Activated CD4-positive, alpha-beta T cell treated with anti-CD3 and anti-CD28 coated beads, Interleukin-2, amount 10 ng/mL, durations not matched to agents 7 days and 5 days (primary cell): ENCODE data around the gene CENPN. TPM values are rescaled to one million over a fixed set of nuclear protein-coding genes. Genes with fewer than 3 reads are reported as not detected.

Experiments
- CTCF ChIA-PET: fragments of 350-600 bp; sonication (Branson Sonifier 250); formaldehyde crosslinking; loops from one replicate; lab custom pipeline; 2021; ENCODE audit warnings: antibody characterized with exemption; lab: Charles Lee
- POLR2A ChIA-PET: fragments of 350-600 bp; sonication (Branson Sonifier 250); formaldehyde crosslinking; loops from one replicate; lab custom pipeline; 2021; ENCODE audit warnings: antibody characterized with exemption; lab: Charles Lee
- DNase-seq: peaks from one replicate; pipeline ENCODE4 v3.0.0-alpha.2; 2020
- H3K27ac Mint-ChIP-seq: one replicate; pipeline ENCODE4 v1.8.0; 2021; ENCODE audit warnings: mild to moderate bottlenecking, moderate library complexity, mixed read lengths
- H3K27me3 Mint-ChIP-seq: one replicate; pipeline ENCODE4 v1.8.0; 2021; ENCODE audit warnings: mixed read lengths
- H3K36me3 Mint-ChIP-seq: one replicate; pipeline ENCODE4 v1.8.0; 2021; ENCODE audit warnings: low read depth, mixed read lengths
- H3K4me1 Mint-ChIP-seq: one replicate; pipeline ENCODE4 v1.8.0; 2021; ENCODE audit warnings: mixed read lengths
- H3K4me3 Mint-ChIP-seq: one replicate; pipeline ENCODE4 v1.8.0; 2021; ENCODE audit warnings: mild to moderate bottlenecking, moderate library complexity, mixed read lengths
- H3K9me3 Mint-ChIP-seq: one replicate; pipeline ENCODE4 v1.8.0; 2021; ENCODE audit warnings: mixed read lengths
- total RNA-seq, 2 experiments: library from RNA; stranded (reverse); gene quantifications; one replicate each; pipeline ENCODE4 v1.2.3, GENCODE V29; 2021

CENPN gene
- total RNA-seq, 2 experiments from 2014 or later = 53.7 to 55.3 TPM

GRCh38 chr16:81006211-81006812 is 702 bp upstream of the CENPN start:
- POLR2A ChIA-PET = interaction anchor here (1.0 kb wide), 1 partner anchor 71 kb away, joined by 3 read pairs; the partner anchor contains the start of gene C16orf46
- no peaks in the 10 kb centered on the region for H3K9me3 Mint-ChIP-seq
- H3K4me3 Mint-ChIP-seq = peak overlapping the region; percentile 89
- H3K4me1 Mint-ChIP-seq = peaks cover 65% of the 10 kb centered on the region
- H3K27me3 Mint-ChIP-seq = no peaks in the 10 kb centered on the region
- H3K27ac Mint-ChIP-seq = peak overlapping the region; percentile 100
- DNase-seq = peak; percentile 77
- H3K36me3 Mint-ChIP-seq = peaks cover 25% of the 10 kb centered on the region
- CTCF ChIA-PET = interaction anchor here (0.7 to 1.4 kb wide), 4 partner anchors 12 to 241 kb away, joined by 3 to 11 read pairs (median 3); partner anchors contain the start of gene ATMIN

GRCh38 chr16:81008505-81008789 is 1.4 kb downstream of the CENPN start:
- Mint-ChIP-seq H3K27me3 (no peaks in the 10 kb centered on the region), H3K27ac (peak overlapping the region; percentile 100), H3K4me3 (peak overlapping the region; percentile 89), H3K36me3 (peaks cover 29% of the 10 kb centered on the region), H3K4me1 (peaks cover 54% of the 10 kb centered on the region), H3K9me3 (no peaks in the 10 kb centered on the region)
- ChIA-PET CTCF (no interaction called here), POLR2A (no interaction called here)
- no peak for DNase-seq

DNA sequence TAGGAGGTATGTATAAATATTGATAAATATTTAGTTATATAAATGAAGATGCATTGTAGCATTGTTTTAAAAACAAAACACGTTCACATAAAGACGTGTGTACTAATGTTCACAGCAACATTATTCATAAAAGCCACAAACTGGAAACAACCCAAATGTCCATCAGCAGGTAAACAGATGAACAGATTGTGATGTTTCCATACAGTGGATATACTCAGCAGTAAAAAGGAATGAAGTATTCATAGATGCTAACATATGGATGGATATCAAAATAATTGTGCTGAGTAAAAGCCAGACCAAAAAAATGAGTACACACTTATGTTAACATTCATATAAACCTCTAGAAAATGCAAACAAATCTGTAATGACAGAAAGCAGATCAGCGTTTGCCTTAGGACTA is 6.0 kb downstream of the CENPN start:
- Mint-ChIP-seq H3K4me1 (peaks cover 26% of the 10 kb centered on the region), H3K27ac (no peak overlapping the region), H3K36me3 (peaks cover 56% of the 10 kb centered on the region), H3K27me3 (no peaks in the 10 kb centered on the region), H3K4me3 (no peak overlapping the region), H3K9me3 (no peaks in the 10 kb centered on the region)
- POLR2A ChIA-PET = no interaction called here
- CTCF ChIA-PET = no interaction called here
- no peak for DNase-seq

DNA sequence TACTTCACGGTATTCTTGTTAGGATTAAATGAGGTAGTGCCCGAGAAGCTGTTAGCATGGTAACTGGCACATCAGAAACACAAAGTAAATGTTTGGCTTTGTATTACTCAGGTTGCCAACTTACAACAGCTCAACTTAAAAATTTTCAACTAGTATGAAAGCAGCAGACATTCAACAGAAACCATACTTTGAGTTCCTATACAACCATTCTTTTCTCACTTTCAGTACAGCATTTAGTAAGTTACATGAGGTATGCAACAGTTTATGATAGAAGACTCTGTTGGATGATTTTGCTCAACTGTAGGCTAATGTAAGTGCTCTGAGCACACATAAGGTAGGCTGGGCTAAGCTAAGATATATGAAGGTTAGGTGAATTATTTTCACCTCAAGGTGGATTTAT is 7.7 kb downstream of the CENPN start:
- Mint-ChIP-seq H3K36me3 (peaks cover 61% of the 10 kb centered on the region), H3K4me3 (no peak overlapping the region), H3K4me1 (peaks cover 10% of the 10 kb centered on the region), H3K9me3 (no peaks in the 10 kb centered on the region), H3K27ac (no peak overlapping the region), H3K27me3 (no peaks in the 10 kb centered on the region)
- DNase-seq = no peak
- CTCF ChIA-PET = interaction anchor here (1.7 to 2.2 kb wide), 2 partner anchors 10 to 21 kb away, joined by 6 to 7 read pairs; partner anchors contain the start of gene ATMIN
- POLR2A ChIA-PET = no interaction called here

DNA sequence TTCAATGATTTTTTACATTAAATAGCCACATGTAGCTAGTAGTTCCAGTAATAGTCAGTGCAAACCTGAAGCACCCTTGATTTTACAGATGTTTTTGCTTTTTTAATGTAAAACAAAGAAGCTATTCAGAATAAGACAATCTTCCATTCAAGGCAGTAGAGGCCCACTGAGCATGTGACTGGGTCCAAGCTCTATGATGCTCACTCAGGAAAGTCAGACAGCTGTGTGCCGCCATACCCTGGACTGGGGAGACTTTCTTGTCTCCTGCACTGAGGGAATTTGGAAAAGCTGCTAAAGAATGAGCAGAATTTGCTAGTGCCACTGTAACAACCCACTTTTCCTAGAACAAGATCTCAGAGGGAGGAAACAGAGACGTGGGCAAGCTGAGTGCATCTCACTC is 11.5 kb downstream of the CENPN start:
- CTCF ChIA-PET = interaction anchor here (0.6 to 8.8 kb wide), 5 partner anchors 11 to 21 kb away, joined by 3 to 70 read pairs (median 3); partner anchors contain the start of genes ATMIN, CENPN and CMC2

GRCh38 chr16:81026429-81026828 is 19.4 kb downstream of the CENPN start:
- Mint-ChIP-seq H3K4me3 (no peak overlapping the region), H3K27me3 (no peaks in the 10 kb centered on the region), H3K27ac (no peak overlapping the region), H3K36me3 (peaks cover 60% of the 10 kb centered on the region), H3K4me1 (no peaks in the 10 kb centered on the region), H3K9me3 (no peaks in the 10 kb centered on the region)
- DNase-seq = no peak
- ChIA-PET POLR2A (no interaction called here), CTCF (interaction anchor here (0.6 kb wide), 1 partner anchor 51 kb away, joined by 3 read pairs; no protein-coding TSS in a partner anchor)

More for the DNA sequence above, 11.5 kb downstream of the CENPN start:
- POLR2A ChIA-PET = no interaction called here
- DNase-seq = no peak
- Mint-ChIP-seq H3K9me3 (no peaks in the 10 kb centered on the region), H3K4me1 (no peaks in the 10 kb centered on the region), H3K27ac (no peak overlapping the region), H3K4me3 (no peak overlapping the region), H3K36me3 (peaks cover 61% of the 10 kb centered on the region), H3K27me3 (no peaks in the 10 kb centered on the region)

DNA sequence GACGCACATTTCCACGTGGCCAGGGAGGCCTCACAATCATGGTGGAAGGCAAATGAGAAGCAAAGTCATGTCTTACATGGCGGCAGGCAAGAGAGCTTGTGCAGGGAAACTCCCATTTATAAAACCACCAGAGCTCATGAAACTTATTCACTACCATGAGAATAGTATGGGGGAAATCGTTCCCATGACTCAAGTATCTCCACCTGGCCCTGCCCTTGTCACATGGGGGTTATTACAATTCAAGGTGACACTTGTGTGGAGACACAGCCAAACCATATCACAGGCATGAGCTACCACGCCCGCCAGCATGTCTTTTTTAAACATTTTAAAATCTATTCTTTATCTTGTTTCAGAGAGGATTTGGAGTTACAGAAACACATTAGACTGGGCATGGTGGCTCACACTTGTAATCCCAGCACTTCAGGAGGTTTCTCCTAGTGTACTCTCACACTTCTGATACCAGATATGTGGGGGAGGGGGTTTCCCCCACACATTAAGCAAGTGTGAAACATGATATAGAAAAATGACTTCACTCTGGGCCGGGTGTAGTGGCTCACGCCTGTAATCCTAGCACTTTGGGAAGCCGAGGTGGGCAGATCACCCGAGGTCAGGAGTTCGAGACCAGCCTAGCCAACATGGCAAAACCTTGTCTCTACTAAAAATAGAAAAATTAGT is 23.1 kb downstream of the CENPN start:
- no peak overlapping the region for H3K27ac Mint-ChIP-seq
- no peak for DNase-seq
- H3K9me3 Mint-ChIP-seq = no peaks in the 10 kb centered on the region
- H3K27me3 Mint-ChIP-seq = no peaks in the 10 kb centered on the region
- H3K4me3 Mint-ChIP-seq = no peak overlapping the region
- peaks cover 55% of the 10 kb centered on the region for H3K36me3 Mint-ChIP-seq
- POLR2A ChIA-PET = no interaction called here
- H3K4me1 Mint-ChIP-seq = peaks cover 2% of the 10 kb centered on the region
- CTCF ChIA-PET = interaction anchor here (1.1 to 1.2 kb wide), 2 partner anchors 23 to 708 kb away, joined by 3 read pairs; partner anchors contain the start of gene CENPN

DNA sequence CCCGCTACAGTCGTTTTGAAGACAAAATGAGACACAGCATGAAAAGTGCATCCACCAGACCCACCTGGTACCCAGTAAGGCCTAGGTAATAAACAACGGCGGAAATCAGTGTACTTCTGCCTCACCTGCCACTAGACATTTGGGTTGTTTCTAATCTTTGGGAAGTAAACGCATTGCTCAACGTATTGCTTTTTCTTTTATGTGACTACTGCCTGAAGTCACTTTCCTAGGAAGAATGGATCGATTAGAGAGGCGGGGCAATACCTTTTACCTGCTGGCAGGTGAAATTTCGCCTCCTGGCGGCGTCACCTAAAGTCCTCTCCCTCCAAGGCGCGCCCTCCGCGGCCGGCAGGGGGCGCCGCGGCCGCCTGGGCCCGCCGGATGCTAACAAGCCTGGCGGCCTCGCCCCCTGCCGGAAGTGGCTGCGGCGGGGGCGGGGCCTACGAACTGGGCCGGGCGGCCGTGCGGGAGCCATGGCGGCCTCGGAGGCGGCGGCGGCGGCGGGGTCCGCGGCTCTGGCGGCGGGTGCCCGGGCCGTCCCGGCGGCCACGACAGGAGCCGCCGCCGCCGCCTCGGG is 28.5 kb downstream of the CENPN start, which contains the start of gene ATMIN:
ATMIN (plus strand) TSS at position 445 of the 577 bp plus-strand sequence; CDS start at position 474, 29 bp downstream.
- peak within 1 kb of the TSS; percentile 82 for H3K27ac Mint-ChIP-seq
- POLR2A ChIA-PET = interaction anchor here (0.7 kb wide), 1 partner anchor 329 kb away, joined by 5 read pairs; no protein-coding TSS in a partner anchor
- H3K9me3 Mint-ChIP-seq = no peaks in the 10 kb centered on the region
- H3K4me1 Mint-ChIP-seq = peaks cover 29% of the 10 kb centered on the region
- CTCF ChIA-PET = interaction anchor here (0.5 to 7.0 kb wide), 38 partner anchors 10 to 722 kb away, joined by 3 to 70 read pairs (median 4); partner anchors contain the start of genes C16orf46, CENPN and CMC2
- H3K4me3 Mint-ChIP-seq = peak within 1 kb of the TSS; percentile 83
- peaks cover 32% of the 10 kb centered on the region for H3K36me3 Mint-ChIP-seq
- peak; percentile 87 for DNase-seq
- no peaks in the 10 kb centered on the region for H3K27me3 Mint-ChIP-seq

DNA sequence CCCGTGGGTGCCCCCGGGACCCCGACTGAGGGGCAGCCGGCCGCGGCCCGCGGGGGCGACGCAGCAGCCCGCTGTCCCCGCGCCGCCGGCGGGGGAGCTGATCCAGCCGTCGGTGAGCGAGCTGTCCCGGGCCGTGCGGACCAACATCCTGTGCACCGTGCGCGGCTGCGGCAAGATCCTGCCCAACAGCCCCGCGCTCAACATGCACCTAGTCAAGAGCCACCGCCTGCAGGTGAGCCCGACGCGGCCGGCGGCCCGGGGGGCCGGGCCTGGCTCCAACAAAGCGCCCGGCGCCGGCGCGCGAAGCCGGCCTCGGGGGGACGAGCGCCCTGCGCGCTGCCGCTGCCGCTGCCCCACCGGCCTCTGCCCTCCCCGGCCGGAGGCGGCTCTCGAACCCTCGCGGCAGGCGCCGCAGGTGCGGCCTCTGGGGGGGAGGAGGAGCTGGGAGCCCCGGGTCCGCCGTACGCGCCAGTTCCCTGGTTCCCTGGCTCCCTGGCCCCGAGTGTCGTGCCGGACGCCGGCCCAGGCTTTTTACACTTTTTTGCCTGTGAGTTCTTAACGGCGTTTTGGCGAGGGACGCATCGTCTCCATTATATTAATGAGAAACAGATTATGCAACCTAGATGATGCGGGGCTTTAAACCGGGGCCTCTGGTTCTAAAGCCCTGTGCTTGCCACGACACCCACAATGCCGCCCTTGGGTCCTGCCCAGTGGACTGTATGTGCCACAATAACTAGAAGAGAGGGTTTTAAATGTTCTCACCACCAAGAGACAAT is 29.1 kb downstream of the CENPN start:
- DNase-seq = peak; percentile 56
- H3K27ac Mint-ChIP-seq = peak overlapping the region; percentile 82
- H3K4me3 Mint-ChIP-seq = peak overlapping the region; percentile 83
- H3K4me1 Mint-ChIP-seq = peaks cover 29% of the 10 kb centered on the region
- POLR2A ChIA-PET = interaction anchor here (0.7 kb wide), 1 partner anchor 328 kb away, joined by 5 read pairs; no protein-coding TSS in a partner anchor
- CTCF ChIA-PET = interaction anchor here (0.5 to 7.0 kb wide), 37 partner anchors 9 to 808 kb away, joined by 3 to 70 read pairs (median 4); partner anchors contain the start of genes C16orf46, CENPN and CMC2
- peaks cover 34% of the 10 kb centered on the region for H3K36me3 Mint-ChIP-seq
- H3K27me3 Mint-ChIP-seq = no peaks in the 10 kb centered on the region
- no peaks in the 10 kb centered on the region for H3K9me3 Mint-ChIP-seq

- Mint-ChIP-seq H3K9me3 (no peaks in the 10 kb centered on the region), H3K27ac (peak overlapping the region; percentile 82), H3K36me3 (peaks cover 33% of the 10 kb centered on the region), H3K4me3 (peak overlapping the region; percentile 83), H3K27me3 (no peaks in the 10 kb centered on the region), H3K4me1 (peaks cover 29% of the 10 kb centered on the region)
- DNase-seq = no peak
- ChIA-PET POLR2A (no interaction called here), CTCF (interaction anchor here (0.6 to 7.0 kb wide), 10 partner anchors 9 to 807 kb away, joined by 3 to 70 read pairs (median 5); partner anchors contain the start of gene C16orf46)
Observed at GRCh38 chr16:81036751-81037350, 29.8 kb downstream of the CENPN start.

- Mint-ChIP-seq H3K4me3 (no peak overlapping the region), H3K4me1 (peaks cover 26% of the 10 kb centered on the region), H3K27me3 (no peaks in the 10 kb centered on the region), H3K36me3 (peaks cover 47% of the 10 kb centered on the region), H3K27ac (no peak overlapping the region), H3K9me3 (no peaks in the 10 kb centered on the region)
- no peak for DNase-seq
- ChIA-PET CTCF (interaction anchor here (1.2 kb wide), 1 partner anchor 20 kb away, joined by 5 read pairs; no protein-coding TSS in a partner anchor), POLR2A (no interaction called here)
Observed at GRCh38 chr16:81040131-81040530, 33.1 kb downstream of the CENPN start.
